Measurements from ENCODE around the gene EFNA1. TPM values are rescaled to one million over a fixed set of nuclear protein-coding genes. Genes with fewer than 3 reads are reported as not detected.

EFNA1 gene
- polyA plus RNA-seq, 1 of the 3 experiments (the other 2 are of a cell fraction), result 14.4 TPM

DNA sequence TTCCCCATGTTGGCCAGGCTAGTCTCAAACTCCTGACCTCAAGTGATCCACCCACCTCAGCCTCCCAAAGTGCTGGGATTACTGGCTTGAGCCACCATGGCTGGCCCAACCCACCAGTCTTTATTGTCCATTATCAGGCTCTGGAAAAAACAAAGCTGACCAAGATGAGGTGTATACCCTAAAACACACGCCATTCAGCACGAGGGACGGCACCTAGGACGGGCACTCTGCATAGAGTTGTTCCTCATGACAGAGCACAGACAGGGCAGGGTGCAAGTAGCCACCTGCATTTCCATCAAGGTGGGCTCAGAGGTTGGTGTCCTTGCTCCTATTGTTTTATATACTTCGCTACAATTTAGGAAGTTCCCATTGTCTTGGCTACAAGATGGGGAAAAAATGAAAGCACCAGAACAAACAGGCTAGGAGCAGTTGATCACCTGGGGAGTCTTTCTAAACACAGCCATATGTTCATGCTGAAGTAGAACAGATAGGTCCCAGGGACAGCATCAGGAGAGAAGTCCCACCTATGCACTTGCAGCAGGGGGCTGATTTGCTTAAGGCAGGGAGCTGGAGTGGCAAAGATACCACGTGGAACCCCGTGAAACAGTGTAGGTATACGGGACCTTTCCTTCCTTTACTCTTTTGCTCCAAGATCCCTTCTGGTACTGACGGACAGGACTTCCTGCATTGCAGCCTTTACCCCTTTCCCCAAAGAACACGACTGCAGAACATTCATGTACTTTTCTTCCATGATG is 41.0 kb downstream of the EFNA1 start:
- H4K20me1 ChIP-seq (ENCODE audit: insufficient read depth), result no peaks in the 10 kb centered on the region
- no peaks in the 10 kb centered on the region for H3K9me2 ChIP-seq
- no peak overlapping the region for H3K27ac ChIP-seq (ENCODE audit: low read depth in 2 of 2, low read length in 1 of 2)
- DNase-seq, result no peak
- peaks cover 36% of the 10 kb centered on the region for H3F3A ChIP-seq (replicated peaks; ENCODE audit: insufficient read depth)
- H3K79me2 ChIP-seq (ENCODE audit: insufficient read depth), result peaks cover 29% of the 10 kb centered on the region
- TF ChIP-seq, protein P1, sequence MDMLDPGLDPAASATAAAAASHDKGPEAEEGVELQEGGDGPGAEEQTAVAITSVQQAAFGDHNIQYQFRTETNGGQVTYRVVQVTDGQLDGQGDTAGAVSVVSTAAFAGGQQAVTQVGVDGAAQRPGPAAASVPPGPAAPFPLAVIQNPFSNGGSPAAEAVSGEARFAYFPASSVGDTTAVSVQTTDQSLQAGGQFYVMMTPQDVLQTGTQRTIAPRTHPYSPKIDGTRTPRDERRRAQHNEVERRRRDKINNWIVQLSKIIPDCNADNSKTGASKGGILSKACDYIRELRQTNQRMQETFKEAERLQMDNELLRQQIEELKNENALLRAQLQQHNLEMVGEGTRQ (IDR thresholded peaks at IDR 0.05; ENCODE audit: borderline replicate concordance, low read depth, low read length), result no peak
- TF ChIP-seq RFX5 (IDR thresholded peaks at IDR 0.05; ENCODE audit: low read length), result no peak
- TF ChIP-seq, protein P2, sequence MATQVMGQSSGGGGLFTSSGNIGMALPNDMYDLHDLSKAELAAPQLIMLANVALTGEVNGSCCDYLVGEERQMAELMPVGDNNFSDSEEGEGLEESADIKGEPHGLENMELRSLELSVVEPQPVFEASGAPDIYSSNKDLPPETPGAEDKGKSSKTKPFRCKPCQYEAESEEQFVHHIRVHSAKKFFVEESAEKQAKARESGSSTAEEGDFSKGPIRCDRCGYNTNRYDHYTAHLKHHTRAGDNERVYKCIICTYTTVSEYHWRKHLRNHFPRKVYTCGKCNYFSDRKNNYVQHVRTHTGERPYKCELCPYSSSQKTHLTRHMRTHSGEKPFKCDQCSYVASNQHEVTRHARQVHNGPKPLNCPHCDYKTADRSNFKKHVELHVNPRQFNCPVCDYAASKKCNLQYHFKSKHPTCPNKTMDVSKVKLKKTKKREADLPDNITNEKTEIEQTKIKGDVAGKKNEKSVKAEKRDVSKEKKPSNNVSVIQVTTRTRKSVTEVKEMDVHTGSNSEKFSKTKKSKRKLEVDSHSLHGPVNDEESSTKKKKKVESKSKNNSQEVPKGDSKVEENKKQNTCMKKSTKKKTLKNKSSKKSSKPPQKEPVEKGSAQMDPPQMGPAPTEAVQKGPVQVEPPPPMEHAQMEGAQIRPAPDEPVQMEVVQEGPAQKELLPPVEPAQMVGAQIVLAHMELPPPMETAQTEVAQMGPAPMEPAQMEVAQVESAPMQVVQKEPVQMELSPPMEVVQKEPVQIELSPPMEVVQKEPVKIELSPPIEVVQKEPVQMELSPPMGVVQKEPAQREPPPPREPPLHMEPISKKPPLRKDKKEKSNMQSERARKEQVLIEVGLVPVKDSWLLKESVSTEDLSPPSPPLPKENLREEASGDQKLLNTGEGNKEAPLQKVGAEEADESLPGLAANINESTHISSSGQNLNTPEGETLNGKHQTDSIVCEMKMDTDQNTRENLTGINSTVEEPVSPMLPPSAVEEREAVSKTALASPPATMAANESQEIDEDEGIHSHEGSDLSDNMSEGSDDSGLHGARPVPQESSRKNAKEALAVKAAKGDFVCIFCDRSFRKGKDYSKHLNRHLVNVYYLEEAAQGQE (IDR thresholded peaks at IDR 0.05; ENCODE audit: low read depth, low read length), result no peak
- TF ChIP-seq TEAD4 (IDR thresholded peaks at IDR 0.05; ENCODE audit: borderline replicate concordance, insufficient read depth), result no peak
- TF ChIP-seq, protein P3, sequence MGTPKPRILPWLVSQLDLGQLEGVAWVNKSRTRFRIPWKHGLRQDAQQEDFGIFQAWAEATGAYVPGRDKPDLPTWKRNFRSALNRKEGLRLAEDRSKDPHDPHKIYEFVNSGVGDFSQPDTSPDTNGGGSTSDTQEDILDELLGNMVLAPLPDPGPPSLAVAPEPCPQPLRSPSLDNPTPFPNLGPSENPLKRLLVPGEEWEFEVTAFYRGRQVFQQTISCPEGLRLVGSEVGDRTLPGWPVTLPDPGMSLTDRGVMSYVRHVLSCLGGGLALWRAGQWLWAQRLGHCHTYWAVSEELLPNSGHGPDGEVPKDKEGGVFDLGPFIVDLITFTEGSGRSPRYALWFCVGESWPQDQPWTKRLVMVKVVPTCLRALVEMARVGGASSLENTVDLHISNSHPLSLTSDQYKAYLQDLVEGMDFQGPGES (IDR thresholded peaks at IDR 0.05; ENCODE audit: low read depth, low read length), result no peak
- TF ChIP-seq RAD21 (IDR thresholded peaks at IDR 0.05; ENCODE audit: low read length), result no peak
- no peak for TF ChIP-seq RCOR1 (IDR thresholded peaks at IDR 0.05; ENCODE audit: low read length)
- TF ChIP-seq NFIC (IDR thresholded peaks at IDR 0.05; ENCODE audit: borderline replicate concordance), result no peak
- TF ChIP-seq RXRA (IDR thresholded peaks at IDR 0.05; ENCODE audit: borderline replicate concordance, low read depth), result no peak
- TF ChIP-seq USF1 (IDR thresholded peaks at IDR 0.05; ENCODE audit: borderline replicate concordance, low read depth), result no peak
- TF ChIP-seq ELF1 (IDR thresholded peaks at IDR 0.05), result no peak
- TF ChIP-seq TCF12 (IDR thresholded peaks at IDR 0.05), result no peak
- TF ChIP-seq, protein P4, sequence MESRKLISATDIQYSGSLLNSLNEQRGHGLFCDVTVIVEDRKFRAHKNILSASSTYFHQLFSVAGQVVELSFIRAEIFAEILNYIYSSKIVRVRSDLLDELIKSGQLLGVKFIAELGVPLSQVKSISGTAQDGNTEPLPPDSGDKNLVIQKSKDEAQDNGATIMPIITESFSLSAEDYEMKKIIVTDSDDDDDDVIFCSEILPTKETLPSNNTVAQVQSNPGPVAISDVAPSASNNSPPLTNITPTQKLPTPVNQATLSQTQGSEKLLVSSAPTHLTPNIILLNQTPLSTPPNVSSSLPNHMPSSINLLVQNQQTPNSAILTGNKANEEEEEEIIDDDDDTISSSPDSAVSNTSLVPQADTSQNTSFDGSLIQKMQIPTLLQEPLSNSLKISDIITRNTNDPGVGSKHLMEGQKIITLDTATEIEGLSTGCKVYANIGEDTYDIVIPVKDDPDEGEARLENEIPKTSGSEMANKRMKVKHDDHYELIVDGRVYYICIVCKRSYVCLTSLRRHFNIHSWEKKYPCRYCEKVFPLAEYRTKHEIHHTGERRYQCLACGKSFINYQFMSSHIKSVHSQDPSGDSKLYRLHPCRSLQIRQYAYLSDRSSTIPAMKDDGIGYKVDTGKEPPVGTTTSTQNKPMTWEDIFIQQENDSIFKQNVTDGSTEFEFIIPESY (IDR thresholded peaks at IDR 0.05; ENCODE audit: borderline replicate concordance, low read depth), result no peak
- TF ChIP-seq, protein P5, sequence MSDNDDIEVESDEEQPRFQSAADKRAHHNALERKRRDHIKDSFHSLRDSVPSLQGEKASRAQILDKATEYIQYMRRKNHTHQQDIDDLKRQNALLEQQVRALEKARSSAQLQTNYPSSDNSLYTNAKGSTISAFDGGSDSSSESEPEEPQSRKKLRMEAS (IDR thresholded peaks at IDR 0.05; ENCODE audit: low read depth), result no peak
- no peak for TF ChIP-seq FOXJ3 (CRISPR knock-in tag; IDR thresholded peaks at IDR 0.05)
- no peak for TF ChIP-seq CHD2 (IDR thresholded peaks at IDR 0.05; ENCODE audit: low read length, partially characterized antibody)
- H3K4me3 ChIP-seq (ENCODE audit: low read depth in 2 of 2, low read length in 1 of 2), result no peak overlapping the region
- peaks cover 16% of the 10 kb centered on the region in 2 experiments for H3K36me3 ChIP-seq (replicated peaks in 1 of 2; ENCODE audit: control insufficient read depth in 1 of 2, insufficient read depth in 2 of 2, low read length in 1 of 2)
- no peak overlapping the region for H3K9ac ChIP-seq
- H3K4me1 ChIP-seq (ENCODE audit: control insufficient read depth in 1 of 2, insufficient read depth in 2 of 2, low read depth in 1 of 2, low read length in 1 of 2), result peaks cover 0 to 16% of the 10 kb centered on the region in 2 experiments; a peak in 3 of 4 replicates
- H3K9me3 ChIP-seq, result no peaks in the 10 kb centered on the region
- no peak overlapping the region for H3K4me2 ChIP-seq
- no peak overlapping the region for H2AFZ ChIP-seq (ENCODE audit: low read depth)
- 91% methylated on average over 9 of the region's 10 CpGs for WGBS (ENCODE audit: low lambda C conversion rate)
- no peaks in the 10 kb centered on the region for H3K27me3 ChIP-seq (ENCODE audit: insufficient read depth)
- ChIA-PET CTCF (interaction anchor here (1.0 to 14.8 kb wide), 34 partner anchors 9 to 157 kb away, joined by 3 to 496 read pairs (median 6); partner anchors contain the start of genes ADAM15, DPM3, EFNA1 and SLC50A1), POLR2A (interaction anchor here (1.5 to 1.7 kb wide), 2 partner anchors 33 to 77 kb away, joined by 5 to 6 read pairs; partner anchors contain the start of gene SLC50A1)

Measured in SK-N-SH (cell line).